ENCODE results near the gene CIBAR2.

DNA sequence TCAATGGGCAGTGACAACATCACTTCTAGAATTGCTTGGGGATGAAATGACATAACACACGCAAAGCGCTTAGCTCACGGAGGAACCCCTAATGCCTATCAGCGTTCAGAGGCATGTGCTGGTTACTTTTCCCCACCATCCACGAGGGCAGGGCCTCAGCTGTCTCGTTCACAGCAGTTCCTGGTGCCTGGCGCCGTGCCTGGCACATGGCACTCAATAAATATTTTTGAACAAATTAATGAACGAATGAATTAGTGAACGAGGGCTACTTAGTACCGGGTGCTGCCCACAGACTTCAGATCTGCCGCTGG lies 14.1 kb upstream of the CIBAR2 start:
- TF ChIP-seq, protein P1, sequence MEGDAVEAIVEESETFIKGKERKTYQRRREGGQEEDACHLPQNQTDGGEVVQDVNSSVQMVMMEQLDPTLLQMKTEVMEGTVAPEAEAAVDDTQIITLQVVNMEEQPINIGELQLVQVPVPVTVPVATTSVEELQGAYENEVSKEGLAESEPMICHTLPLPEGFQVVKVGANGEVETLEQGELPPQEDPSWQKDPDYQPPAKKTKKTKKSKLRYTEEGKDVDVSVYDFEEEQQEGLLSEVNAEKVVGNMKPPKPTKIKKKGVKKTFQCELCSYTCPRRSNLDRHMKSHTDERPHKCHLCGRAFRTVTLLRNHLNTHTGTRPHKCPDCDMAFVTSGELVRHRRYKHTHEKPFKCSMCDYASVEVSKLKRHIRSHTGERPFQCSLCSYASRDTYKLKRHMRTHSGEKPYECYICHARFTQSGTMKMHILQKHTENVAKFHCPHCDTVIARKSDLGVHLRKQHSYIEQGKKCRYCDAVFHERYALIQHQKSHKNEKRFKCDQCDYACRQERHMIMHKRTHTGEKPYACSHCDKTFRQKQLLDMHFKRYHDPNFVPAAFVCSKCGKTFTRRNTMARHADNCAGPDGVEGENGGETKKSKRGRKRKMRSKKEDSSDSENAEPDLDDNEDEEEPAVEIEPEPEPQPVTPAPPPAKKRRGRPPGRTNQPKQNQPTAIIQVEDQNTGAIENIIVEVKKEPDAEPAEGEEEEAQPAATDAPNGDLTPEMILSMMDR (IDR thresholded peaks at IDR 0.05) = no peak
- TF ChIP-seq ZFX (IDR thresholded peaks at IDR 0.05; ENCODE audit: borderline replicate concordance) = no peak

Measured in 22Rv1 (cell line).